Mammary epithelial cell (primary cell): ENCODE measurements around the gene DDX60.

ENCODE experiments used
- CTCF ChIP-seq, 2 donors: IDR thresholded peaks in 1 of 2; conservative IDR thresholded peaks in 1 of 2; 2 replicates each; pipeline ENCODE4 v1.5.1; 2011 to 2012; ENCODE audit warnings: inconsistent platforms in 2 of 2, low read length in 2 of 2, mild to moderate bottlenecking in 2 of 2, control low read depth in 1 of 2, low read depth in 1 of 2; ENCODE audit not compliant: insufficient read depth in 1 of 2; ENCODE audit errors: extremely low read depth in 1 of 2
- EZH2 ChIP-seq: IDR thresholded peaks from 2 replicates; pipeline ENCODE4 v1.6.1; 2012; ENCODE audit warnings: low read length, inconsistent platforms, borderline replicate concordance

GRCh38 chr4:168306476-168306875, 12.1 kb downstream of the DDX60 start:
- TF ChIP-seq CTCF (conservative IDR thresholded peaks at IDR 0.05 in 1 of 2, IDR thresholded peaks at IDR 0.05 in 1 of 2; ENCODE audit: extremely low read depth in 1 of 2, insufficient read depth in 1 of 2, low read depth in 1 of 2, low read length in 2 of 2), result no peak
- no peak for TF ChIP-seq EZH2
